ENCODE results near the gene ZNF10. TPM values are rescaled to one million over a fixed set of nuclear protein-coding genes. Genes with fewer than 3 reads are reported as not detected.

ZNF10 gene
- total RNA-seq, 4 donors from 2014 or later, result 5.7 to 33.1 (median 16.2) TPM

DNA sequence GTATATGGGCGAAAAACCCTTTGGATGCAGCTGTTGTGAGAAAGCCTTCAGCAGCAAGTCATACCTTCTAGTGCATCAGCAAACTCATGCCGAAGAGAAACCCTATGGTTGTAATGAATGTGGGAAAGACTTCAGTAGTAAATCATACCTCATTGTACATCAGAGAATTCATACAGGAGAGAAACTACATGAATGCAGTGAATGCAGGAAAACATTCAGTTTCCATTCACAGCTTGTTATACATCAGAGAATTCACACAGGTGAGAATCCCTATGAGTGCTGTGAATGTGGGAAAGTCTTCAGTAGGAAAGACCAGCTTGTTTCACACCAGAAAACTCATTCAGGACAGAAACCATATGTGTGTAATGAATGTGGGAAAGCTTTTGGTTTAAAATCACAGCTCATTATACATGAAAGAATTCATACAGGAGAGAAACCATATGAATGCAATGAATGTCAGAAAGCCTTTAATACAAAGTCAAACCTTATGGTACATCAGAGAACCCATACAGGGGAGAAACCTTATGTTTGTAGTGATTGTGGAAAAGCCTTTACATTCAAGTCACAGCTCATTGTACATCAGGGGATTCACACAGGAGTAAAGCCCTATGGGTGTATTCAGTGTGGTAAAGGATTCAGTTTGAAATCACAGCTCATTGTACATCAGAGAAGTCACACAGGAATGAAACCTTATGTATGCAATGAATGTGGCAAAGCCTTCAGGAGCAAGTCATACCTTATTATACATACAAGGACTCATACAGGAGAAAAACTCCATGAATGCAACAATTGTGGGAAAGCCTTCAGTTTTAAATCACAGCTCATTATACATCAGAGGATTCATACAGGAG is 72.3 kb downstream of the ZNF10 start:
- WGBS, 2 donors, result 97 to 98% methylated on average over 2 of the region's 2 CpGs

DNA sequence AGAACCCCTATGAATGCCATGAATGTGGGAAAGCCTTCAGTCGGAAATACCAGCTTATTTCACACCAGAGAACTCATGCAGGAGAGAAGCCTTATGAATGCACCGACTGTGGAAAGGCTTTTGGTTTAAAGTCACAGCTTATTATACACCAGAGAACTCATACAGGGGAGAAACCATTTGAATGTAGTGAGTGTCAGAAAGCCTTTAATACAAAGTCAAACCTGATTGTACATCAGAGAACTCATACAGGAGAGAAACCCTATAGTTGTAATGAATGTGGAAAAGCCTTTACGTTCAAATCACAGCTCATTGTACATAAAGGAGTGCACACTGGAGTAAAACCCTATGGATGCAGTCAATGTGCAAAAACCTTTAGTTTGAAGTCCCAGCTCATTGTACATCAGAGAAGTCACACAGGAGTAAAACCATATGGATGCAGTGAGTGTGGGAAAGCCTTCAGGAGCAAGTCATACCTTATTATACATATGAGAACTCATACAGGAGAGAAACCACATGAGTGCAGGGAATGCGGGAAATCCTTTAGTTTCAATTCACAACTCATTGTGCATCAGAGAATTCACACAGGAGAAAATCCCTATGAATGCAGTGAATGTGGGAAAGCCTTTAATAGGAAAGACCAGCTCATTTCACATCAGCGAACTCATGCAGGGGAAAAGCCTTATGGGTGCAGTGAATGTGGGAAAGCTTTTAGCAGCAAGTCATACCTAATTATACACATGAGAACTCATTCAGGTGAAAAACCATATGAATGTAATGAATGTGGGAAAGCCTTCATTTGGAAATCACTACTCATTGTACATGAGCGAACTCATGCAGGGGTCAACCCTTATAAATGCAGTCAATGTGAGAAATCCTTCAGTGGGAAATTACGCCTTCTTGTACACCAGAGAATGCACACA is 73.2 kb downstream of the ZNF10 start:
- DNase-seq (ENCODE audit: low spot score in 2 of 2), result no peak
- H3K4me3 ChIP-seq, result no peak overlapping the region

More for the DNA sequence above, 72.3 kb downstream of the ZNF10 start:
- TF ChIP-seq POLR2A (IDR thresholded peaks at IDR 0.05), result no peak
- TF ChIP-seq, protein P1, sequence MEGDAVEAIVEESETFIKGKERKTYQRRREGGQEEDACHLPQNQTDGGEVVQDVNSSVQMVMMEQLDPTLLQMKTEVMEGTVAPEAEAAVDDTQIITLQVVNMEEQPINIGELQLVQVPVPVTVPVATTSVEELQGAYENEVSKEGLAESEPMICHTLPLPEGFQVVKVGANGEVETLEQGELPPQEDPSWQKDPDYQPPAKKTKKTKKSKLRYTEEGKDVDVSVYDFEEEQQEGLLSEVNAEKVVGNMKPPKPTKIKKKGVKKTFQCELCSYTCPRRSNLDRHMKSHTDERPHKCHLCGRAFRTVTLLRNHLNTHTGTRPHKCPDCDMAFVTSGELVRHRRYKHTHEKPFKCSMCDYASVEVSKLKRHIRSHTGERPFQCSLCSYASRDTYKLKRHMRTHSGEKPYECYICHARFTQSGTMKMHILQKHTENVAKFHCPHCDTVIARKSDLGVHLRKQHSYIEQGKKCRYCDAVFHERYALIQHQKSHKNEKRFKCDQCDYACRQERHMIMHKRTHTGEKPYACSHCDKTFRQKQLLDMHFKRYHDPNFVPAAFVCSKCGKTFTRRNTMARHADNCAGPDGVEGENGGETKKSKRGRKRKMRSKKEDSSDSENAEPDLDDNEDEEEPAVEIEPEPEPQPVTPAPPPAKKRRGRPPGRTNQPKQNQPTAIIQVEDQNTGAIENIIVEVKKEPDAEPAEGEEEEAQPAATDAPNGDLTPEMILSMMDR (IDR thresholded peaks at IDR 0.05), result no peak
- no peak for TF ChIP-seq EP300 (IDR thresholded peaks at IDR 0.05)
- H3K27me3 ChIP-seq, result no peaks in the 10 kb centered on the region
- no peak overlapping the region for H3K4me3 ChIP-seq
- H3K9me3 ChIP-seq, result peaks cover 27 to 90% (median 68%) of the 10 kb centered on the region in 4 donors
- H3K27ac ChIP-seq, result no peak overlapping the region
- no peaks in the 10 kb centered on the region for H3K4me1 ChIP-seq
- H3K36me3 ChIP-seq, result peaks cover 10 to 79% (median 21%) of the 10 kb centered on the region in 3 donors
- no peak for DNase-seq (ENCODE audit: low spot score in 2 of 2)

DNA sequence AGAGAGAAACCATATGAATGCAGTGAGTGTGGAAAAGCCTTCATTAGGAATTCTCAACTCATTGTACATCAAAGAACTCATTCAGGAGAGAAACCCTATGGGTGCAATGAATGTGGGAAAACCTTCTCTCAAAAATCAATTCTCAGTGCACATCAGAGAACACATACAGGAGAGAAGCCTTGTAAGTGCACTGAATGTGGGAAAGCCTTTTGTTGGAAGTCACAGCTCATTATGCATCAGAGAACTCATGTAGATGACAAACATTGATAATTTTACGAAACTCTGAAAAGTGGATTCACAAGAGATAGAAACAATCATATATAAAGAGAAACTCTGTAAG is 73.8 kb downstream of the ZNF10 start:
- H3K4me3 ChIP-seq, result no peak overlapping the region

More for the DNA sequence above, 73.2 kb downstream of the ZNF10 start:
- no peaks in the 10 kb centered on the region for H3K4me1 ChIP-seq
- no peak overlapping the region for H3K27ac ChIP-seq
- H3K36me3 ChIP-seq, result peaks cover 10 to 83% (median 21%) of the 10 kb centered on the region in 3 donors
- H3K27me3 ChIP-seq, result no peaks in the 10 kb centered on the region
- 95 to 97% methylated on average over 7 of the region's 7 CpGs for WGBS, 2 donors
- TF ChIP-seq, protein P1 (IDR thresholded peaks at IDR 0.05), result no peak
- TF ChIP-seq EP300 (IDR thresholded peaks at IDR 0.05) (no peak), POLR2A (IDR thresholded peaks at IDR 0.05) (no peak)
- H3K9me3 ChIP-seq, result peaks cover 27 to 95% (median 76%) of the 10 kb centered on the region in 4 donors

DNA sequence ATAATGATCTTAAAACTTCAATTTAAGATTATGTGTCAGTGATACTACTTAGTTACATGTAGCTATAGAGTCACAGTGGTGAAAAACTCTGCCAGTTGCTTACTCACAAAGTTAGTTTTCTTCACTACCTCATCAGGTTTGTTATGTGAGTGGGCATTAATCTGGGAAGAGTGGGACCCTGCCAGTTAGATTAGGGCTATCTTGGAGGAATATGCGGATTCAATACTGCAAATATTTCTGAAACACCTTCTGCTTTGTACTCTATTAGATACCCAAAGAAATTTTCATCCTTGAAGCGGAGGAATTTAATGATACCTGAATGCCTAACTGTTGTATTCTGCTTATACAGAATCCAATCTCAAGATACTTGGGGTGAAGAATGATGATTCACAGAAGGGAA is 76.0 kb downstream of the ZNF10 start:
- no peaks in the 10 kb centered on the region for H3K4me1 ChIP-seq
- H3K4me3 ChIP-seq, result no peak overlapping the region
- H3K27ac ChIP-seq, result no peak overlapping the region
- DNase-seq (ENCODE audit: low spot score in 2 of 2), result no peak
- H3K9me3 ChIP-seq, result peaks cover 33 to 100% (median 81%) of the 10 kb centered on the region in 4 donors
- peaks cover 10 to 70% (median 17%) of the 10 kb centered on the region in 3 donors for H3K36me3 ChIP-seq
- WGBS, 2 donors, result 97 to 100% methylated on average over 2 of the region's 2 CpGs
- TF ChIP-seq, protein P1 (IDR thresholded peaks at IDR 0.05), result no peak
- TF ChIP-seq POLR2A (IDR thresholded peaks at IDR 0.05) (no peak), EP300 (IDR thresholded peaks at IDR 0.05) (no peak)
- no peaks in the 10 kb centered on the region for H3K27me3 ChIP-seq

More for the DNA sequence above, 73.8 kb downstream of the ZNF10 start:
- DNase-seq (ENCODE audit: low spot score in 2 of 2), result no peak
- 98 to 100% methylated on average over 1 of the region's 1 CpG for WGBS, 2 donors
- no peaks in the 10 kb centered on the region for H3K27me3 ChIP-seq
- TF ChIP-seq POLR2A (IDR thresholded peaks at IDR 0.05) (no peak), EP300 (IDR thresholded peaks at IDR 0.05) (no peak)
- TF ChIP-seq, protein P1 (IDR thresholded peaks at IDR 0.05), result no peak
- H3K27ac ChIP-seq, result no peak overlapping the region
- H3K36me3 ChIP-seq, result peaks cover 10 to 79% (median 21%) of the 10 kb centered on the region in 3 donors
- H3K4me1 ChIP-seq, result no peaks in the 10 kb centered on the region
- peaks cover 27 to 99% (median 80%) of the 10 kb centered on the region in 4 donors for H3K9me3 ChIP-seq

Other genes starting within 250 kb of the ZNF10 start
- 10 to 100 TPM; 36.1 to 58.6 (median 39.8) TPM for gene CHFR, start 243.0 kb upstream of the ZNF10 start, total RNA-seq
- gene ZNF605, start 174.3 kb upstream of the ZNF10 start, total RNA-seq, result 10 to 100 TPM in 1 of 4 donors, 1 to 10 TPM in 3; 7.9 to 20.6 (median 9.0) TPM
- 10 to 100 TPM; 15.5 to 30.8 (median 21.2) TPM for gene ZNF26, start 144.3 kb upstream of the ZNF10 start, total RNA-seq
- 10 to 100 TPM; 21.6 to 62.0 (median 30.1) TPM for gene ZNF84, start 93.1 kb upstream of the ZNF10 start, total RNA-seq
- gene ZNF140, start 49.7 kb upstream of the ZNF10 start, total RNA-seq, result 10 to 100 TPM; 11.7 to 16.5 (median 14.1) TPM
- 1 to 10 TPM; 5.1 to 5.9 (median 5.4) TPM for gene ZNF891, start 353 bp upstream of the ZNF10 start, total RNA-seq
- 10 to 100 TPM; 13.9 to 31.9 (median 18.6) TPM for gene ZNF268, start 50.9 kb downstream of the ZNF10 start, total RNA-seq
- not detected for gene ANHX, start 105.2 kb downstream of the ZNF10 start, total RNA-seq